ENCODE measurements around the gene PEAR1. TPM values are rescaled to one million over a fixed set of nuclear protein-coding genes. Genes with fewer than 3 reads are reported as not detected.

The PEAR1 gene
- total RNA-seq, 2 experiments from 2014 or later, result not detected

GRCh38 chr1:156849151-156849496, 44.4 kb upstream of the PEAR1 start:
- peak overlapping the region; percentile 53 for H3K4me3 Mint-ChIP-seq
- peak; percentile 3 for ATAC-seq
- H3K27ac Mint-ChIP-seq, result peak overlapping the region; percentile 64

GRCh38 chr1:156851779-156852417, 41.6 kb upstream of the PEAR1 start:
- CTCF ChIA-PET, result interaction anchor here (1.0 to 2.2 kb wide), 3 partner anchors 13 to 126 kb away, joined by 3 to 10 read pairs (median 8); no protein-coding TSS in a partner anchor
- H3K4me3 Mint-ChIP-seq, result no peak overlapping the region
- POLR2A ChIA-PET, result no interaction called here
- H3K27me3 Mint-ChIP-seq, result peaks cover 12% of the 10 kb centered on the region
- ATAC-seq (no peak), DNase-seq (no peak)
- peaks cover 13% of the 10 kb centered on the region for H3K4me1 Mint-ChIP-seq
- H3K36me3 Mint-ChIP-seq (ENCODE audit: low read depth), result no peaks in the 10 kb centered on the region
- H3K27ac Mint-ChIP-seq, result no peak overlapping the region
- H3K9me3 Mint-ChIP-seq (ENCODE audit: low read depth), result no peaks in the 10 kb centered on the region
- intact Hi-C loops (cut with DNase I, micrococcal nuclease), result no loop called here

More at GRCh38 chr1:156849151-156849496, 44.4 kb upstream of the PEAR1 start:
- Mint-ChIP-seq H3K4me1 (peaks cover 19% of the 10 kb centered on the region), H3K9me3 (ENCODE audit: low read depth) (no peaks in the 10 kb centered on the region), H3K36me3 (ENCODE audit: low read depth) (no peaks in the 10 kb centered on the region), H3K27me3 (peaks cover 29% of the 10 kb centered on the region)
- intact Hi-C loops (cut with DNase I, micrococcal nuclease), result no loop called here
- DNase-seq, result no peak
- ChIA-PET POLR2A (interaction anchor here (0.6 to 0.7 kb wide), 2 partner anchors 42 to 79 kb away, joined by 3 to 6 read pairs; no protein-coding TSS in a partner anchor), CTCF (interaction anchor here (0.5 to 5.9 kb wide), 7 partner anchors 9 to 292 kb away, joined by 3 to 51 read pairs (median 4); partner anchors contain the start of genes INSRR and NTRK1)

GRCh38 chr1:156852418-156852874, 41.1 kb upstream of the PEAR1 start:
- DNase-seq (no peak), ATAC-seq (no peak)
- H3K4me1 Mint-ChIP-seq, result peaks cover 13% of the 10 kb centered on the region
- no peak overlapping the region for H3K4me3 Mint-ChIP-seq
- H3K36me3 Mint-ChIP-seq (ENCODE audit: low read depth), result no peaks in the 10 kb centered on the region
- H3K27ac Mint-ChIP-seq, result no peak overlapping the region
- H3K9me3 Mint-ChIP-seq (ENCODE audit: low read depth), result no peaks in the 10 kb centered on the region
- ChIA-PET CTCF (interaction anchor here (1.0 to 2.2 kb wide), 4 partner anchors 9 to 126 kb away, joined by 3 to 10 read pairs (median 6); no protein-coding TSS in a partner anchor), POLR2A (no interaction called here)
- intact Hi-C loops (cut with DNase I, micrococcal nuclease), result no loop called here
- peaks cover 7% of the 10 kb centered on the region for H3K27me3 Mint-ChIP-seq

- ChIA-PET CTCF (interaction anchor here (0.5 to 2.2 kb wide), 4 partner anchors 8 to 169 kb away, joined by 3 to 10 read pairs (median 4); no protein-coding TSS in a partner anchor), POLR2A (no interaction called here)
- H3K27me3 Mint-ChIP-seq, result peaks cover 18% of the 10 kb centered on the region
- no peaks in the 10 kb centered on the region for H3K9me3 Mint-ChIP-seq (ENCODE audit: low read depth)
- H3K4me1 Mint-ChIP-seq, result peaks cover 5% of the 10 kb centered on the region
- H3K27ac Mint-ChIP-seq, result no peak overlapping the region
- H3K4me3 Mint-ChIP-seq, result no peak overlapping the region
- H3K36me3 Mint-ChIP-seq (ENCODE audit: low read depth), result no peaks in the 10 kb centered on the region
- DNase-seq (no peak), ATAC-seq (no peak)
- intact Hi-C loops (cut with DNase I, micrococcal nuclease), result no loop called here
These were observed 39.8 kb upstream of the PEAR1 start for GRCh38 chr1:156853761-156854160.

- Mint-ChIP-seq H3K36me3 (ENCODE audit: low read depth) (no peaks in the 10 kb centered on the region), H3K4me1 (peaks cover 1% of the 10 kb centered on the region), H3K27ac (no peak overlapping the region), H3K4me3 (no peak overlapping the region), H3K9me3 (ENCODE audit: low read depth) (no peaks in the 10 kb centered on the region), H3K27me3 (peaks cover 20% of the 10 kb centered on the region)
- intact Hi-C loops (cut with DNase I, micrococcal nuclease), result no loop called here
- DNase-seq (no peak), ATAC-seq (no peak)
- POLR2A ChIA-PET, result no interaction called here
- CTCF ChIA-PET, result interaction anchor here (0.6 to 1.3 kb wide), 4 partner anchors 16 to 135 kb away, joined by 3 to 5 read pairs (median 4); no protein-coding TSS in a partner anchor
These were observed 38.9 kb upstream of the PEAR1 start for GRCh38 chr1:156854634-156855033.

- Mint-ChIP-seq H3K4me3 (no peak overlapping the region), H3K27me3 (peaks cover 26% of the 10 kb centered on the region), H3K27ac (no peak overlapping the region), H3K36me3 (ENCODE audit: low read depth) (no peaks in the 10 kb centered on the region), H3K4me1 (peaks cover 6% of the 10 kb centered on the region), H3K9me3 (ENCODE audit: low read depth) (no peaks in the 10 kb centered on the region)
- CTCF ChIA-PET, result interaction anchor here (0.7 to 3.1 kb wide), 6 partner anchors 15 to 230 kb away, joined by 3 to 20 read pairs (median 3); no protein-coding TSS in a partner anchor
- intact Hi-C loops (cut with DNase I, micrococcal nuclease), result no loop called here
- ATAC-seq, result no peak
- POLR2A ChIA-PET, result no interaction called here
- no peak for DNase-seq
These were observed 37.2 kb upstream of the PEAR1 start for GRCh38 chr1:156856282-156856785.

GRCh38 chr1:156857532-156857931, 36.0 kb upstream of the PEAR1 start:
- POLR2A ChIA-PET, result interaction anchor here (0.7 kb wide), 1 partner anchor 110 kb away, joined by 3 read pairs; no protein-coding TSS in a partner anchor
- peaks cover 12% of the 10 kb centered on the region for H3K4me1 Mint-ChIP-seq
- H3K9me3 Mint-ChIP-seq (ENCODE audit: low read depth), result no peaks in the 10 kb centered on the region
- CTCF ChIA-PET, result interaction anchor here (0.6 to 6.7 kb wide), 9 partner anchors 8 to 455 kb away, joined by 3 to 86 read pairs (median 4); partner anchors contain the start of genes ISG20L2 and METTL25B
- intact Hi-C loops (cut with DNase I, micrococcal nuclease), result no loop called here
- no peak overlapping the region for H3K27ac Mint-ChIP-seq
- DNase-seq (no peak), ATAC-seq (no peak)
- H3K36me3 Mint-ChIP-seq (ENCODE audit: low read depth), result no peaks in the 10 kb centered on the region
- H3K27me3 Mint-ChIP-seq, result peaks cover 36% of the 10 kb centered on the region
- H3K4me3 Mint-ChIP-seq, result no peak overlapping the region

GRCh38 chr1:156858555-156858956, 35.0 kb upstream of the PEAR1 start:
- POLR2A ChIA-PET, result interaction anchor here (0.6 to 1.3 kb wide), 2 partner anchors 36 to 59 kb away, joined by 3 read pairs; no protein-coding TSS in a partner anchor
- intact Hi-C loops (cut with DNase I, micrococcal nuclease), result no loop called here
- no peak for DNase-seq
- CTCF ChIA-PET, result interaction anchor here (0.5 to 6.7 kb wide), 15 partner anchors 9 to 169 kb away, joined by 3 to 86 read pairs (median 8); partner anchors contain the start of genes ISG20L2 and METTL25B
- H3K4me1 Mint-ChIP-seq, result peaks cover 22% of the 10 kb centered on the region
- H3K9me3 Mint-ChIP-seq (ENCODE audit: low read depth), result no peaks in the 10 kb centered on the region
- no peak overlapping the region for H3K4me3 Mint-ChIP-seq
- H3K36me3 Mint-ChIP-seq (ENCODE audit: low read depth), result no peaks in the 10 kb centered on the region
- ATAC-seq, result no peak
- peaks cover 42% of the 10 kb centered on the region for H3K27me3 Mint-ChIP-seq
- no peak overlapping the region for H3K27ac Mint-ChIP-seq

GRCh38 chr1:156858959-156859522, 34.5 kb upstream of the PEAR1 start, which contains the start of gene INSRR:
Gene INSRR (minus strand): TSS chr1:156859117. CDS start chr1:156858621, 496 bp downstream.
- Mint-ChIP-seq H3K27me3 (peaks cover 47% of the 10 kb centered on the region), H3K4me3 (peak within 1 kb of the TSS; percentile 56), H3K27ac (no peak within 1 kb of the TSS), H3K36me3 (ENCODE audit: low read depth) (no peaks in the 10 kb centered on the region), H3K4me1 (peaks cover 25% of the 10 kb centered on the region), H3K9me3 (ENCODE audit: low read depth) (no peaks in the 10 kb centered on the region)
- intact Hi-C loops (cut with DNase I, micrococcal nuclease), result no loop called here
- ChIA-PET CTCF (interaction anchor here (0.6 to 6.7 kb wide), 29 partner anchors 10 to 267 kb away, joined by 3 to 109 read pairs (median 7); partner anchors contain the start of genes ISG20L2, METTL25B, NAXE and PRCC), POLR2A (interaction anchor here (0.7 to 1.3 kb wide), 5 partner anchors 45 to 59 kb away, joined by 3 to 4 read pairs (median 3); no protein-coding TSS in a partner anchor)
- DNase-seq, result no peak
- ATAC-seq, result no peak

- H3K4me3 Mint-ChIP-seq, result peak overlapping the region; percentile 56
- DNase-seq (peak; percentile 37), ATAC-seq (no peak)
- no peaks in the 10 kb centered on the region for H3K9me3 Mint-ChIP-seq (ENCODE audit: low read depth)
- H3K4me1 Mint-ChIP-seq, result peaks cover 25% of the 10 kb centered on the region
- intact Hi-C loops (cut with DNase I, micrococcal nuclease), result loop anchor here (1.0 to 5.0 kb wide), 10 partner anchors 20 to 172 kb away; partner anchors contain the start of gene SH2D2A (in 1 of the 2)
- H3K27ac Mint-ChIP-seq, result no peak overlapping the region
- peaks cover 48% of the 10 kb centered on the region for H3K27me3 Mint-ChIP-seq
- H3K36me3 Mint-ChIP-seq (ENCODE audit: low read depth), result no peaks in the 10 kb centered on the region
- ChIA-PET CTCF (interaction anchor here (0.6 to 6.7 kb wide), 42 partner anchors 11 to 297 kb away, joined by 3 to 109 read pairs (median 5); partner anchors contain the start of genes ISG20L2, METTL25B, MRPL24 and NAXE), POLR2A (interaction anchor here (0.7 to 2.0 kb wide), 7 partner anchors 46 to 134 kb away, joined by 3 to 7 read pairs (median 3); no protein-coding TSS in a partner anchor)
These were observed 33.9 kb upstream of the PEAR1 start for GRCh38 chr1:156859523-156860112.
